BLaER1 treated with 17β-estradiol and CSF1 and Interleukin-3, amounts not matched to agents 10 nM and 100 nM (cell line): Measurements from ENCODE around the gene ATRN.
"Not testable (repeated sequence)": the region's sequence is repeated elsewhere in the genome, so short reads cannot be mapped to it uniquely, and the experiment has no call there.

Source experiments
- H3K27ac ChIP-seq, 11 experiments: shearing (Covaris generic); formaldehyde crosslinking; 2 replicates each; pipeline ENCODE4 v1.8.1; 2022
- H3K27me3 ChIP-seq, 11 experiments: shearing (Covaris generic); formaldehyde crosslinking; 2 replicates each; pipeline ENCODE4 v1.8.1; 2022
- H3K36me3 ChIP-seq, 11 experiments: shearing (Covaris generic); formaldehyde crosslinking; 2 replicates each; pipeline ENCODE4 v1.8.1; 2022
- H3K4me1 ChIP-seq, 10 experiments: shearing (Covaris generic); formaldehyde crosslinking; 2 replicates each; pipeline ENCODE4 v1.8.1; 2022
- H3K4me2 ChIP-seq, 11 experiments: shearing (Covaris generic); formaldehyde crosslinking; 2 replicates each; pipeline ENCODE4 v1.8.1; 2022
- H3K4me3 ChIP-seq, 10 experiments: shearing (Covaris generic); formaldehyde crosslinking; 2 replicates each; pipeline ENCODE4 v1.8.1; 2022
- H3K9ac ChIP-seq, 11 experiments: shearing (Covaris generic); formaldehyde crosslinking; 2 replicates each; pipeline ENCODE4 v1.8.1; 2022
- H3K9me3 ChIP-seq, 11 experiments: shearing (Covaris generic); formaldehyde crosslinking; replicated peaks in 1 of 11; 2 replicates each; pipeline ENCODE4 v1.8.1; 2022
- H4K20me1 ChIP-seq, 11 experiments: shearing (Covaris generic); formaldehyde crosslinking; 2 replicates each; pipeline ENCODE4 v1.8.1; 2022
- Cebpa-rat ChIP-seq, 11 experiments: shearing (Covaris generic); IDR thresholded peaks; 2 replicates each; pipeline ENCODE4 v1.8.1; 2022

Gene ATRN

GRCh38 chr20:3494218-3494617 is 23.4 kb downstream of the ATRN start:
- Histone ChIP-seq H3K27me3 (no peaks in the 10 kb centered on the region), H3K36me3 (peaks cover 0 to 30% (median 13%) of the 10 kb centered on the region in 11 experiments; a peak in 14 of 22 replicates), H3K9me3 (peaks cover 0 to 7% (median 3%) of the 10 kb centered on the region in 11 experiments; a peak in 5 of 22 replicates), H3K27ac (no peak overlapping the region), H4K20me1 (peaks cover 0 to 45% (median 7%) of the 10 kb centered on the region in 11 experiments; a peak in 10 of 22 replicates), H3K4me3 (no peak overlapping the region), H3K4me2 (no peak overlapping the region), H3K4me1 (peaks cover 10 to 23% (median 13%) of the 10 kb centered on the region in 10 experiments), H3K9ac (no peak overlapping the region)
- TF ChIP-seq Cebpa-rat (IDR thresholded peaks at IDR 0.05): no peak

GRCh38 chr20:3502878-3503277 is 32.1 kb downstream of the ATRN start:
- peaks cover 0 to 8% (median 0%) of the 10 kb centered on the region in 11 experiments; a peak in 5 of 22 replicates for H3K9me3 ChIP-seq
- H3K27ac ChIP-seq: no peak overlapping the region
- peaks cover 0 to 30% (median 4%) of the 10 kb centered on the region in 11 experiments; a peak in 7 of 22 replicates for H4K20me1 ChIP-seq
- H3K9ac ChIP-seq: no peak overlapping the region
- H3K4me3 ChIP-seq: no peak overlapping the region
- TF ChIP-seq Cebpa-rat (IDR thresholded peaks at IDR 0.05): no peak
- no peak overlapping the region for H3K4me2 ChIP-seq
- H3K36me3 ChIP-seq: peaks cover 0 to 10% (median 6%) of the 10 kb centered on the region in 11 experiments; a peak in 4 of 22 replicates
- H3K27me3 ChIP-seq: no peaks in the 10 kb centered on the region
- H3K4me1 ChIP-seq: peaks cover 7 to 17% (median 10%) of the 10 kb centered on the region in 10 experiments; a peak in 15 of 20 replicates

- no peak overlapping the region for H3K27ac ChIP-seq
- H3K9me3 ChIP-seq: peaks cover 0 to 8% (median 0%) of the 10 kb centered on the region in 11 experiments; a peak in 5 of 22 replicates
- H3K36me3 ChIP-seq: peaks cover 0 to 16% (median 7%) of the 10 kb centered on the region in 11 experiments; a peak in 6 of 22 replicates
- TF ChIP-seq Cebpa-rat (IDR thresholded peaks at IDR 0.05): no peak
- H3K4me3 ChIP-seq: no peak overlapping the region
- H3K4me2 ChIP-seq: no peak overlapping the region
- no peak overlapping the region for H3K9ac ChIP-seq
- peaks cover 7 to 32% (median 11%) of the 10 kb centered on the region in 10 experiments; a peak in 15 of 20 replicates for H3K4me1 ChIP-seq
- H4K20me1 ChIP-seq: peaks cover 0 to 52% (median 6%) of the 10 kb centered on the region in 11 experiments; a peak in 8 of 22 replicates
- no peaks in the 10 kb centered on the region for H3K27me3 ChIP-seq
Observed at GRCh38 chr20:3505148-3505547, 34.3 kb downstream of the ATRN start.

GRCh38 chr20:3509064-3509463 is 38.2 kb downstream of the ATRN start:
- 0 out of 22 replicates have a peak overlapping the region, but pooled peaks of 2 of the 11 experiments have one; percentile 69 to 76 for H3K4me2 ChIP-seq
- H3K36me3 ChIP-seq: peaks cover 0 to 7% (median 0%) of the 10 kb centered on the region in 11 experiments; a peak in 3 of 22 replicates
- H3K9ac ChIP-seq: no peak overlapping the region
- H3K27ac ChIP-seq: no peak overlapping the region
- H3K4me3 ChIP-seq: no peak overlapping the region
- H3K4me1 ChIP-seq: peaks cover 7 to 32% (median 11%) of the 10 kb centered on the region in 10 experiments; a peak in 15 of 20 replicates
- peaks cover 0 to 38% (median 4%) of the 10 kb centered on the region in 11 experiments; a peak in 5 of 22 replicates for H4K20me1 ChIP-seq
- TF ChIP-seq Cebpa-rat (IDR thresholded peaks at IDR 0.05): no peak
- H3K9me3 ChIP-seq: peaks cover 0 to 7% (median 0%) of the 10 kb centered on the region in 11 experiments; a peak in 3 of 22 replicates
- no peaks in the 10 kb centered on the region for H3K27me3 ChIP-seq

DNA sequence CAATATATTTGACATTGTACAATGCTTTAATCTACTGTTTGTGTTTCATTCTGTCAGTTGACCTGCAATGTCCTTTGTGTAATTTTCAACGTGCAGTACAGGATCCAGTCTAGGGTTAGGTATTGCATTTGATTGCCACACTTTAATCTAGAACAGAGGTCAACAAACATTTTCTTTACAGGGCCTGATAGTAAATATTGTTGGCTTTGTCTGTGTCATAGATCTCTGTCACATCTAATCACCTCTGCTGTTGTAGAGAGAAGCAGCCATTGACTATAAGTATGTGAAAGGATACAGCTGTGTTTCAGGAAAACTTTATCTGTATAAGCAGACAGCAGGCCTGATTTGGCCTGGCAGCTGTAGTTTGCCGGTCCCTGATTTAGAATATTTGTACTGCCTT is 39.3 kb downstream of the ATRN start:
- TF ChIP-seq Cebpa-rat (IDR thresholded peaks at IDR 0.05): no peak
- peaks cover 7 to 32% (median 11%) of the 10 kb centered on the region in 10 experiments; a peak in 15 of 20 replicates for H3K4me1 ChIP-seq
- H3K36me3 ChIP-seq: peaks cover 0 to 7% (median 0%) of the 10 kb centered on the region in 11 experiments; a peak in 3 of 22 replicates
- peaks cover 0 to 38% (median 4%) of the 10 kb centered on the region in 11 experiments; a peak in 5 of 22 replicates for H4K20me1 ChIP-seq
- no peaks in the 10 kb centered on the region for H3K27me3 ChIP-seq
- H3K4me2 ChIP-seq: no peak overlapping the region
- no peak overlapping the region for H3K4me3 ChIP-seq
- no peak overlapping the region for H3K9ac ChIP-seq
- H3K27ac ChIP-seq: no peak overlapping the region
- peaks cover 0 to 5% (median 0%) of the 10 kb centered on the region in 11 experiments; a peak in 3 of 22 replicates for H3K9me3 ChIP-seq

GRCh38 chr20:3512239-3512638 is 41.4 kb downstream of the ATRN start:
- H3K9me3 ChIP-seq, H3K36me3 ChIP-seq, H3K27ac ChIP-seq, H3K9ac ChIP-seq, H3K4me2 ChIP-seq, H3K27me3 ChIP-seq, H3K4me3 ChIP-seq: not testable (repeated sequence)
- Histone ChIP-seq H4K20me1 (peaks cover 0 to 45% (median 4%) of the 10 kb centered on the region in 11 experiments; a peak in 7 of 22 replicates), H3K4me1 (peaks cover 2 to 22% (median 7%) of the 10 kb centered on the region in 10 experiments; a peak in 15 of 20 replicates)

GRCh38 chr20:3514012-3514642 is 43.3 kb downstream of the ATRN start:
- H3K27ac ChIP-seq: no peak overlapping the region
- no peak overlapping the region for H3K4me2 ChIP-seq
- no peak for TF ChIP-seq Cebpa-rat (IDR thresholded peaks at IDR 0.05)

DNA sequence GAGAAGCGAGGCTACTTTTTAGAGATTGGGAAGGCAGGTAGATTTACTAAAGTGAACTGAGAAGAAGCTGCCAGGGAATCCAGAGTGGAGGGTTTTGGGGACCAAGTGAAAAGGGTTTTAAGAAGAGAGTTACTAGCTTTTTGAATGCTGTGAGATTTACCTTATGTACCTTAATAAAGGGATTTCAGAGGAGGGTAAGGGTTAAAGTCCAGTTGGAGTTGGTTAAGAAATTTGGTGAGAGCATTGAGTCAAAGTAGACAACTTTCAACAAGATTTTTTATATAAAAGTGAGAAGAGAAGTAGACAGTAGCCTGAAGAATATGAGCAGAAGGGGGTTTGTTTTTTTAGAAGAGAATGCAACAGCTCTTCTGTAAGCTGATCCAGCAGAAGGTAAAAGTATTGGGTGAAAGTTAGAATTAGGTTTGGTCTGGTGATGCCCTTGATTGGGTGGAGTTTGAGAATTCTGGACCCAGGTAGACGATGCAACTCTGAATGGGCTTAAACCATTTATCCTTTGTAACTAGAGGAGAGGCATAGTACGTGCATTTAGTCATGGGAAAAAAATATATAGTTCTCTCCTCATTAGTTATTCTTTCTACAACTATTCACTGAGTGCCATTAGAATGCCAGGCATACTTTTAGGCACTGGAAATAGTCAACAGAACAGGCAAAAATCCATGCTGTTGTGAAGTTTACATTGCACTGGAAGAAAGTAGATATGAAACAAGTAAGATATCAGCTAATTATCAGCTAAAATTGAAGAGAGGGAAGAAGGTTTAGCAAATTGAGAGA is 44.8 kb downstream of the ATRN start:
- H4K20me1 ChIP-seq: peaks cover 0 to 21% (median 0%) of the 10 kb centered on the region in 11 experiments; a peak in 4 of 22 replicates
- H3K9ac ChIP-seq: no peak overlapping the region
- no peak for TF ChIP-seq Cebpa-rat (IDR thresholded peaks at IDR 0.05)
- H3K4me3 ChIP-seq: no peak overlapping the region
- H3K4me1 ChIP-seq: no peaks in the 10 kb centered on the region
- H3K9me3 ChIP-seq: peaks cover 0 to 12% (median 0%) of the 10 kb centered on the region in 11 experiments; a peak in 6 of 22 replicates
- H3K27ac ChIP-seq: no peak overlapping the region
- no peaks in the 10 kb centered on the region for H3K27me3 ChIP-seq
- H3K36me3 ChIP-seq: peaks cover 0 to 15% (median 3%) of the 10 kb centered on the region in 11 experiments; a peak in 9 of 22 replicates
- no peak overlapping the region for H3K4me2 ChIP-seq

More at GRCh38 chr20:3514012-3514642, 43.3 kb downstream of the ATRN start:
- peaks cover 0 to 8% (median 0%) of the 10 kb centered on the region in 11 experiments; a peak in 5 of 22 replicates for H3K36me3 ChIP-seq
- H3K9ac ChIP-seq: no peak overlapping the region
- H3K27me3 ChIP-seq: no peaks in the 10 kb centered on the region
- H3K9me3 ChIP-seq: 0 out of 22 replicates have a peak, but pooled peaks cover 0 to 5% (median 0%) of the 10 kb centered on the region in 11 experiments
- H3K4me3 ChIP-seq: no peak overlapping the region
- H4K20me1 ChIP-seq: peaks cover 0 to 29% (median 4%) of the 10 kb centered on the region in 11 experiments; a peak in 7 of 22 replicates
- H3K4me1 ChIP-seq: peaks cover 0 to 4% (median 0%) of the 10 kb centered on the region in 10 experiments; a peak in 2 of 20 replicates
